ENCODE measurements around the gene PLEKHG4B.

- TF ChIP-seq CTCF (IDR thresholded peaks at IDR 0.05; ENCODE audit: low read depth, low read length), result no peak
- TF ChIP-seq EZH2phosphoT487 (IDR thresholded peaks at IDR 0.05; ENCODE audit: low read depth), result no peak
Measured at GRCh38 chr5:79263-79662, 12.7 kb upstream of the PLEKHG4B start.

Measured in OCI-LY3 (cell line).